Endothelial cell (in vitro differentiated cells): ENCODE results near the gene NOTCH1. TPM values are rescaled to one million over a fixed set of nuclear protein-coding genes. Genes with fewer than 3 reads are reported as not detected.
A peak's percentile ranks its signal among the peaks of the same experiment; 100 is the strongest.

Experiments used
- DNase-seq: peaks from one replicate; pipeline ENCODE4 v3.0.0; 2021; ENCODE audit warnings: low spot score
- H3K27ac Mint-ChIP-seq: one replicate; pipeline ENCODE4 v1.8.0; 2021; ENCODE audit warnings: mixed read lengths, inconsistent platforms; ENCODE audit not compliant: unreplicated experiment
- H3K27me3 Mint-ChIP-seq: one replicate; pipeline ENCODE4 v1.8.0; 2021; ENCODE audit warnings: mild to moderate bottlenecking, moderate library complexity, mixed read lengths, inconsistent platforms; ENCODE audit not compliant: unreplicated experiment
- H3K36me3 Mint-ChIP-seq: one replicate; pipeline ENCODE4 v1.8.0; 2021; ENCODE audit warnings: mild to moderate bottlenecking, low read depth, mixed read lengths, inconsistent platforms; ENCODE audit not compliant: unreplicated experiment
- H3K4me1 Mint-ChIP-seq: one replicate; pipeline ENCODE4 v1.8.0; 2021; ENCODE audit warnings: mild to moderate bottlenecking, mixed read lengths, inconsistent platforms; ENCODE audit not compliant: unreplicated experiment
- H3K4me3 Mint-ChIP-seq: one replicate; pipeline ENCODE4 v1.8.0; 2021; ENCODE audit warnings: mild to moderate bottlenecking, mixed read lengths, inconsistent platforms; ENCODE audit not compliant: unreplicated experiment
- H3K9me3 Mint-ChIP-seq: one replicate; pipeline ENCODE4 v1.8.0; 2021; ENCODE audit warnings: mixed read lengths, inconsistent platforms; ENCODE audit not compliant: unreplicated experiment
- total RNA-seq: library from RNA; stranded (reverse); fragmentation: NEBNext Ultra II Directional; extraction: Animal tissue kit (Norgen Biotek cat#: 25700); gene quantifications from one replicate; pipeline ENCODE4 v1.2.1, GENCODE V29; 2021; ENCODE audit not compliant: unreplicated experiment
- TF ChIP-seq, protein P1 (sequence below): fragments of 200-600 bp; sonication (generic); IDR thresholded peaks from one replicate; pipeline ENCODE4 v1.5.0; 2021; ENCODE audit warnings: antibody characterized with exemption; ENCODE audit not compliant: unreplicated experiment

Gene NOTCH1
- total RNA-seq, 1 donor from 2014 or later = 312 TPM

- Mint-ChIP-seq H3K27ac (peak overlapping the region; percentile 89), H3K9me3 (no peaks in the 10 kb centered on the region), H3K4me3 (peak overlapping the region; percentile 93), H3K36me3 (peaks cover 21% of the 10 kb centered on the region), H3K4me1 (peaks cover 22% of the 10 kb centered on the region), H3K27me3 (peaks cover 14% of the 10 kb centered on the region)
- no peak for DNase-seq
- TF ChIP-seq, protein P1, sequence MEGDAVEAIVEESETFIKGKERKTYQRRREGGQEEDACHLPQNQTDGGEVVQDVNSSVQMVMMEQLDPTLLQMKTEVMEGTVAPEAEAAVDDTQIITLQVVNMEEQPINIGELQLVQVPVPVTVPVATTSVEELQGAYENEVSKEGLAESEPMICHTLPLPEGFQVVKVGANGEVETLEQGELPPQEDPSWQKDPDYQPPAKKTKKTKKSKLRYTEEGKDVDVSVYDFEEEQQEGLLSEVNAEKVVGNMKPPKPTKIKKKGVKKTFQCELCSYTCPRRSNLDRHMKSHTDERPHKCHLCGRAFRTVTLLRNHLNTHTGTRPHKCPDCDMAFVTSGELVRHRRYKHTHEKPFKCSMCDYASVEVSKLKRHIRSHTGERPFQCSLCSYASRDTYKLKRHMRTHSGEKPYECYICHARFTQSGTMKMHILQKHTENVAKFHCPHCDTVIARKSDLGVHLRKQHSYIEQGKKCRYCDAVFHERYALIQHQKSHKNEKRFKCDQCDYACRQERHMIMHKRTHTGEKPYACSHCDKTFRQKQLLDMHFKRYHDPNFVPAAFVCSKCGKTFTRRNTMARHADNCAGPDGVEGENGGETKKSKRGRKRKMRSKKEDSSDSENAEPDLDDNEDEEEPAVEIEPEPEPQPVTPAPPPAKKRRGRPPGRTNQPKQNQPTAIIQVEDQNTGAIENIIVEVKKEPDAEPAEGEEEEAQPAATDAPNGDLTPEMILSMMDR = no peak
Measured at GRCh38 chr9:136481558-136481957, 64.3 kb downstream of the NOTCH1 start.

GRCh38 chr9:136476369-136477150 lies 69.3 kb downstream of the NOTCH1 start:
- Mint-ChIP-seq H3K9me3 (no peaks in the 10 kb centered on the region), H3K4me3 (no peak overlapping the region), H3K36me3 (peaks cover 32% of the 10 kb centered on the region), H3K4me1 (peaks cover 10% of the 10 kb centered on the region), H3K27ac (no peak overlapping the region), H3K27me3 (peaks cover 3% of the 10 kb centered on the region)
- no peak for DNase-seq
- TF ChIP-seq, protein P1 = no peak

DNA sequence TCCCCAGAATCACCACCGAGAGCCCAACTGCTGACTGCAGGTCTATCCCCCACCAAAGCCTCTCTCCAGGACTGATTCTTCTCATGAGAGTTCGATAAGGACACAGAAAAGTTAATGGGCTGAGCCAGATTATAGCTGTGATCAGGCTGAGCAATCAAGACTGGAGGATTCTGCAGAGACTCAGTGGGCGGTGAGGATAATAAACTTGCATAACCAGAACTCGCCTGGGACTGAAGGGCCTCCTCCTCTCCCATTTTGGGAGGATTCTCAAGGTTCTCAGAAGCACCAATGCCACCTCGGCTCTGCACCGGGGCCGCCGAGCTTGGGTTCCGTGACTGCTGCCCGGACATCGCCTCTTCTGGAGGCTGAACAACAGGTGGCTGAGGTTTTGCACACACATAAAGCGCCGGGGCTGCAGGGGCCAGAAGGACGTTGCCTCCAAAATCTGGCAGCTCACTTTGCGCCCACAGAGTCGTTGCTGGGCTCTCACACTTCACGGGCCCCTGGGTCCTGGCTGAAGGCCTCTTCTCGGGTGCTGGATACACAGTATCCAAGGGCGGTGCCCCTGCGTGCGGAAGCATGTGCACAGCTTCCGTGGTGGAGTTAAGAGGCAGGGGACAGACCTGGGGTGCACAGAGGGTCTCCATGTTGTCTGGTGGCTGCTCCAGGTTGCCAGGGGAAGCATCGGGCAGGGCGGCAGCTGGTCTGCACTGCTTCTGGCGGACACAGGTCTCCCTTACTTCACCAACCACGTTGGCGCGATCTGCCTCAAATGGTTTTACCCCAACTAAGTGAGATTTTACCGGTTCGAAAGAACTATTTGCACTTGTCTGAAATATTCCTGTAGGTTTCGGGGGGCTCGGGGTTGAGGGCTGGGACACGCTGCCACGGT lies 70.6 kb downstream of the NOTCH1 start:
- Mint-ChIP-seq H3K36me3 (peaks cover 37% of the 10 kb centered on the region), H3K9me3 (no peaks in the 10 kb centered on the region), H3K4me1 (peaks cover 3% of the 10 kb centered on the region), H3K27me3 (peaks cover under 1% of the 10 kb centered on the region), H3K4me3 (no peak overlapping the region), H3K27ac (no peak overlapping the region)
- TF ChIP-seq, protein P1 = no peak
- no peak for DNase-seq

GRCh38 chr9:136474021-136474640 lies 71.7 kb downstream of the NOTCH1 start:
- Mint-ChIP-seq H3K36me3 (peaks cover 42% of the 10 kb centered on the region), H3K27ac (no peak overlapping the region), H3K4me3 (peak overlapping the region; percentile 51), H3K4me1 (no peaks in the 10 kb centered on the region), H3K27me3 (no peaks in the 10 kb centered on the region), H3K9me3 (no peaks in the 10 kb centered on the region)
- TF ChIP-seq, protein P1 = no peak
- DNase-seq = no peak
